GM12878 (cell line): Measurements from ENCODE around the gene RHCG. TPM values are rescaled to one million over a fixed set of nuclear protein-coding genes. Genes with fewer than 3 reads are reported as not detected.

Source experiments
- ATAC-seq: fragments of 200-7000 bp; cut with Tn5 transposase; 3 replicates; pipeline ENCODE4 v1.9.1; 2020; ENCODE audit warnings: mild to moderate bottlenecking, moderate library complexity
- BruUV-seq: library from RNA; stranded (reverse); fragments of 400-500 nt; replicated peaks from 2 replicates; lab custom pipeline; 2021; lab: Mats Ljungman, UMichigan
- CTCF ChIA-PET: fragments of 300-600 bp; sonication (Branson Sonifier 250); formaldehyde crosslinking; extraction: SDS; loops from one replicate; lab custom pipeline; 2021; ENCODE audit warnings: inconsistent platforms; lab: Yijun Ruan, JAX
- POLR2A ChIA-PET: fragments of 350-600 bp; formaldehyde crosslinking; extraction: SDS; loops from one replicate; lab custom pipeline; 2021; ENCODE audit warnings: inconsistent platforms; lab: Charles Lee
- RAD21 ChIA-PET: fragments of 300-600 bp; sonication (Branson Sonifier 250); formaldehyde crosslinking; loops from one replicate; lab custom pipeline; 2023; ENCODE audit warnings: antibody characterized with exemption; ENCODE audit not compliant: unreplicated experiment; lab: Charles Lee
- SMC1A ChIA-PET: fragments of 300-600 bp; sonication (Branson Sonifier 250); formaldehyde crosslinking; loops from one replicate; lab custom pipeline; 2023; ENCODE audit not compliant: unreplicated experiment, uncharacterized antibody; lab: Charles Lee
- DNase-seq: peaks from one replicate; pipeline ENCODE4 v3.0.0-alpha.2; 2011; ENCODE audit warnings: low read depth, low spot score
- FAIRE-seq: peaks from 3 replicates; lab custom pipeline; 2011; peaks lifted over from hg19 to GRCh38; lab: Jason Lieb, UNC
- H2AFZ ChIP-seq: 2 replicates; pipeline ENCODE4 v1.6.0; 2011; ENCODE audit warnings: low read depth, low read length, control low read depth; ENCODE audit not compliant: control insufficient read depth
- H3K27ac ChIP-seq: 2 replicates; pipeline ENCODE4 v1.5.1; 2011; ENCODE audit warnings: control low read depth; ENCODE audit not compliant: control insufficient read depth, insufficient read depth
- H3K27me3 ChIP-seq, 2 experiments: replicated peaks in 1 of 2; 2 replicates each; pipeline versions ENCODE4 v1.6.0 to v1.6.1; 2011; ENCODE audit warnings: low read length in 1 of 2; ENCODE audit not compliant: control insufficient read depth in 2 of 2, insufficient read depth in 2 of 2
- H3K36me3 ChIP-seq, 2 experiments: 2 replicates each; pipeline ENCODE4 v1.5.1; 2011; ENCODE audit warnings: low read length in 1 of 2; ENCODE audit not compliant: control insufficient read depth in 2 of 2, insufficient read depth in 2 of 2
- H3K4me1 ChIP-seq: 2 replicates; pipeline ENCODE4 v1.6.1; 2011; ENCODE audit warnings: mild to moderate bottlenecking, low read length, moderate library complexity, mixed read lengths; ENCODE audit not compliant: control insufficient read depth, insufficient read depth
- H3K4me2 ChIP-seq: 2 replicates; pipeline ENCODE4 v1.6.0; 2011; ENCODE audit warnings: control low read depth; ENCODE audit not compliant: control insufficient read depth, insufficient read depth
- H3K4me3 ChIP-seq: fragments of 200-600 bp; sonication (generic); 2 replicates; pipeline ENCODE4 v1.5.1; 2016
- H3K79me2 ChIP-seq: 2 replicates; pipeline ENCODE4 v1.6.0; 2011; ENCODE audit warnings: low read length; ENCODE audit not compliant: control insufficient read depth, insufficient read depth
- H3K9ac ChIP-seq: 2 replicates; pipeline ENCODE4 v1.8.0; 2011; ENCODE audit warnings: low read length, control low read depth, mixed read lengths; ENCODE audit not compliant: control insufficient read depth, insufficient read depth
- H3K9me3 ChIP-seq: replicated peaks from 3 replicates; pipeline ENCODE4 v1.5.1; 2011; ENCODE audit warnings: mild to moderate bottlenecking, low read length; ENCODE audit not compliant: control insufficient read depth, insufficient read depth
- H4K20me1 ChIP-seq: 2 replicates; pipeline ENCODE4 v1.6.0; 2011; ENCODE audit not compliant: control insufficient read depth, insufficient read depth
- BACH1 ChIP-seq: fragments of 450-650 bp; IDR thresholded peaks from 2 replicates; pipeline ENCODE4 v1.6.1; 2017; ENCODE audit warnings: mild to moderate bottlenecking, borderline replicate concordance
- CEBPB ChIP-seq, 2 experiments: fragments of 150-350 bp in 1 of 2; IDR thresholded peaks; 2 replicates each; pipeline ENCODE4 v1.6.1; 2012 to 2014; ENCODE audit warnings: low read depth in 2 of 2, low read length in 2 of 2, borderline replicate concordance in 1 of 2, inconsistent platforms in 1 of 2
- EGR1 ChIP-seq, 2 experiments: IDR thresholded peaks; 1 replicate in 1 of 2; 2 replicates in 1 of 2; pipeline ENCODE4 v1.6.1; 2011 to 2012; ENCODE audit warnings: low read depth in 2 of 2, low read length in 2 of 2, borderline replicate concordance in 1 of 2, mild to moderate bottlenecking in 1 of 2, moderate library complexity in 1 of 2
- HDAC2 ChIP-seq: fragments of 200-600 bp; sonication (generic); IDR thresholded peaks from 2 replicates; pipeline ENCODE4 v1.6.1; 2017
- HDAC6 ChIP-seq: fragments of 200-600 bp; sonication (generic); IDR thresholded peaks from one replicate; pipeline ENCODE4 v1.8.0; 2017; ENCODE audit warnings: antibody characterized with exemption; ENCODE audit not compliant: unreplicated experiment
- JUNB ChIP-seq: IDR thresholded peaks from 2 replicates; pipeline ENCODE4 v1.6.1; 2016; ENCODE audit warnings: antibody characterized with exemption, mild to moderate bottlenecking
- MTA3 ChIP-seq: IDR thresholded peaks from 2 replicates; pipeline ENCODE4 v1.6.1; 2012; ENCODE audit warnings: low read length, inconsistent platforms, borderline replicate concordance
- NFYB ChIP-seq: IDR thresholded peaks from 2 replicates; pipeline ENCODE4 v1.6.1; 2011; ENCODE audit warnings: low read depth, mild to moderate bottlenecking, low read length, improper control_type of control experiment, moderate library complexity; ENCODE audit not compliant: insufficient read depth
- RBBP5 ChIP-seq: fragments of 200-600 bp; sonication (generic); conservative IDR thresholded peaks from 2 replicates; pipeline ENCODE4 v1.6.1; 2016
- TBL1XR1 ChIP-seq: IDR thresholded peaks from 2 replicates; pipeline ENCODE4 v1.6.1; 2012; ENCODE audit warnings: low read depth, low read length, improper control_type of control experiment
- ZNF384 ChIP-seq: IDR thresholded peaks from 2 replicates; pipeline ENCODE4 v1.6.1; 2012; ENCODE audit warnings: low read depth, mild to moderate bottlenecking, low read length, improper control_type of control experiment, borderline replicate concordance
- ZNF622 ChIP-seq: fragments of 450-650 bp; IDR thresholded peaks from 2 replicates; pipeline ENCODE4 v1.6.1; 2017; ENCODE audit warnings: mild to moderate bottlenecking, inconsistent platforms
- WGBS: methylation state at CpG from one replicate; pipeline ENCODE4 v1.1.6; 2016; ENCODE audit warnings: low lambda C conversion rate; ENCODE audit not compliant: insufficient replicate concordance, insufficient coverage; ENCODE audit errors: missing lambda C conversion rate; 5-methylcytosine and 5-hydroxymethylcytosine counted together
- in situ Hi-C: fragments of 300-500 bp; cut with MboI; formaldehyde crosslinking; loops from 9 replicates; pipeline ENCODE4 v1.14.3; 2018; ENCODE audit warnings: mixed read lengths
- intact Hi-C: fragments of 100-400 bp; cut with micrococcal nuclease; formaldehyde crosslinking; loops from one replicate; pipeline ENCODE4 v1.14.2; 2022; ENCODE audit not compliant: unreplicated experiment
- polyA plus RNA-seq, 11 experiments: library from polyadenylated mRNA; depleted of rRNA in 4 of 11; unstranded in 6 of 11; stranded (reverse) in 5 of 11; fragments of >200 nt; fragmentation: Nextera tagmentation in 4 of 11; fragmentation: Illumina TruSeq in 1 of 11; extraction: Ambion mirVana in 4 of 11; extraction: Trizol in 1 of 11; gene quantifications; 1 replicate in 1 of 11; 2 replicates in 10 of 11; pipeline versions ENCODE4 v1.2.1 to v1.2.3, GENCODE V29; 2011 to 2016; ENCODE audit warnings: inconsistent platforms in 2 of 11, missing spikeins in 2 of 11, low read depth in 1 of 11
- total RNA-seq, 4 experiments: library from RNA; depleted of rRNA in 3 of 4; stranded (reverse); fragments of >200 nt in 3 of 4; fragmentation: Illumina TruSeq in 1 of 4; extraction: Trizol in 1 of 4; gene quantifications; 2 replicates each; pipeline versions ENCODE4 v1.2.1 to v1.2.3, GENCODE V29; 2013 to 2021
- TF ChIP-seq, protein P1 (sequence below): fragments of 450-650 bp; IDR thresholded peaks from 2 replicates; pipeline ENCODE4 v1.6.1; 2017; ENCODE audit warnings: borderline replicate concordance
- TF ChIP-seq, protein P2 (sequence below): fragments of 150-350 bp; IDR thresholded peaks from 2 replicates; pipeline ENCODE4 v1.6.1; 2016; ENCODE audit warnings: low read depth, low read length

Gene RHCG
- total and polyA plus RNA-seq, 10 of the 15 experiments (the other 5 are each of a cell fraction or from before 2014, with no cell fraction given) = 0.05 to 0.11 TPM; not detected in 8

DNA sequence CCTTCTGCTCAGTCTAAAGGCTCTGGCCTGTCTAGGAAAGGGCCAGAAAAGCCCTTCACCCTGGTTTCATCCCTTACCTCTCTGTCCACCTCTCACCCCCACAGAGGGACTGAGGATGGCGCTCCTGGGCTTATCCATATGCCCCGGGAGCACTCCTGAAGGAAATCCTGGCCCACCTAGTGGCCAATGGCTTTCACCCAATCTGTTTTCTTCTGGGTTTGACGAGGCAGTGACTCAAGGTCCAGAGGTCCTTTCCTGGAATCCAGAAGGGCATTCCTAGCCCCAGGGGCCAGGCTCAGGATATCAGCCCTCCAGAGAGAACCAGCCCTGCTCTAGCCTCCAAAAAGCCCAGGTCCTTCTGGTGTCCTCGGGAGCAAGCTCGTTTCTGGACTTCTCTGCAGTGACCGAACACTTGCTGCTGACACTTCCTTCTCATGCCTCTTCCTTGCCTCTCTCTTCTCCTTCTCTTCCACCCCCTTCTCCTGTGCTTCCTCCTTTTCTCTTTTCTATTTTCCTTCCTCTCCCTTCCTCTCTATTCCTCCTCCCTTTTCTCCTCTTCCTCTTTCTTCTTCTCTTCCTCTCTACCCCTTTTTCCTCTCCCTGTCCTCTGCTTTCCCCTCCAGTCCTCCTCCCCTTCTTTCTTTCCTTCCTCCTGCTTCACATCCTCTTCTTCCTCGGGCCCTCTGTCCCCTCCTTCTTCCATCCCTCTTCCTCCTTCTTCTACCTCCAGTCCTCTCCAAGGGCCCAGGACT is 59.6 kb downstream of the RHCG start:
- no peak overlapping the region for H3K27ac ChIP-seq
- ChIA-PET CTCF (interaction anchor here (1.1 kb wide), 1 partner anchor 78 kb away, joined by 8 read pairs; no protein-coding TSS in a partner anchor), POLR2A (no interaction called here), SMC1A (interaction anchor here (0.7 kb wide), 1 partner anchor 8 kb away, joined by 3 read pairs; no protein-coding TSS in a partner anchor), RAD21 (no interaction called here)
- no peak overlapping the region for H3K4me2 ChIP-seq
- peaks cover 7% of the 10 kb centered on the region for H3K4me1 ChIP-seq
- BruUV-seq = no TSS peak
- no peaks in the 10 kb centered on the region for H3K36me3 ChIP-seq
- in situ Hi-C loops = no loop called here
- no peak overlapping the region for H3K9ac ChIP-seq
- H3K4me3 ChIP-seq = no peak overlapping the region
- DNase-seq (no peak), FAIRE-seq (no peak), ATAC-seq (no peak)
- H3K27me3 ChIP-seq = peaks cover 0 to 2% of the 10 kb centered on the region in 2 experiments; a peak in 1 of 4 replicates
- intact Hi-C loops = no loop called here
- H3K9me3 ChIP-seq = no peaks in the 10 kb centered on the region
- H2AFZ ChIP-seq = no peak overlapping the region
- TF ChIP-seq, protein P1, sequence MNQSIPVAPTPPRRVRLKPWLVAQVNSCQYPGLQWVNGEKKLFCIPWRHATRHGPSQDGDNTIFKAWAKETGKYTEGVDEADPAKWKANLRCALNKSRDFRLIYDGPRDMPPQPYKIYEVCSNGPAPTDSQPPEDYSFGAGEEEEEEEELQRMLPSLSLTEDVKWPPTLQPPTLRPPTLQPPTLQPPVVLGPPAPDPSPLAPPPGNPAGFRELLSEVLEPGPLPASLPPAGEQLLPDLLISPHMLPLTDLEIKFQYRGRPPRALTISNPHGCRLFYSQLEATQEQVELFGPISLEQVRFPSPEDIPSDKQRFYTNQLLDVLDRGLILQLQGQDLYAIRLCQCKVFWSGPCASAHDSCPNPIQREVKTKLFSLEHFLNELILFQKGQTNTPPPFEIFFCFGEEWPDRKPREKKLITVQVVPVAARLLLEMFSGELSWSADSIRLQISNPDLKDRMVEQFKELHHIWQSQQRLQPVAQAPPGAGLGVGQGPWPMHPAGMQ = no peak
- TF ChIP-seq, protein P2, sequence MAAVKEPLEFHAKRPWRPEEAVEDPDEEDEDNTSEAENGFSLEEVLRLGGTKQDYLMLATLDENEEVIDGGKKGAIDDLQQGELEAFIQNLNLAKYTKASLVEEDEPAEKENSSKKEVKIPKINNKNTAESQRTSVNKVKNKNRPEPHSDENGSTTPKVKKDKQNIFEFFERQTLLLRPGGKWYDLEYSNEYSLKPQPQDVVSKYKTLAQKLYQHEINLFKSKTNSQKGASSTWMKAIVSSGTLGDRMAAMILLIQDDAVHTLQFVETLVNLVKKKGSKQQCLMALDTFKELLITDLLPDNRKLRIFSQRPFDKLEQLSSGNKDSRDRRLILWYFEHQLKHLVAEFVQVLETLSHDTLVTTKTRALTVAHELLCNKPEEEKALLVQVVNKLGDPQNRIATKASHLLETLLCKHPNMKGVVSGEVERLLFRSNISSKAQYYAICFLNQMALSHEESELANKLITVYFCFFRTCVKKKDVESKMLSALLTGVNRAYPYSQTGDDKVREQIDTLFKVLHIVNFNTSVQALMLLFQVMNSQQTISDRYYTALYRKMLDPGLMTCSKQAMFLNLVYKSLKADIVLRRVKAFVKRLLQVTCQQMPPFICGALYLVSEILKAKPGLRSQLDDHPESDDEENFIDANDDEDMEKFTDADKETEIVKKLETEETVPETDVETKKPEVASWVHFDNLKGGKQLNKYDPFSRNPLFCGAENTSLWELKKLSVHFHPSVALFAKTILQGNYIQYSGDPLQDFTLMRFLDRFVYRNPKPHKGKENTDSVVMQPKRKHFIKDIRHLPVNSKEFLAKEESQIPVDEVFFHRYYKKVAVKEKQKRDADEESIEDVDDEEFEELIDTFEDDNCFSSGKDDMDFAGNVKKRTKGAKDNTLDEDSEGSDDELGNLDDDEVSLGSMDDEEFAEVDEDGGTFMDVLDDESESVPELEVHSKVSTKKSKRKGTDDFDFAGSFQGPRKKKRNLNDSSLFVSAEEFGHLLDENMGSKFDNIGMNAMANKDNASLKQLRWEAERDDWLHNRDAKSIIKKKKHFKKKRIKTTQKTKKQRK = no peak
- TF ChIP-seq ZNF384 (no peak), BACH1 (no peak), HDAC2 (no peak), ZNF622 (no peak), TBL1XR1 (no peak), JUNB (no peak), EGR1 (IDR thresholded peaks at IDR 0.05; ENCODE audit: borderline replicate concordance in 1 of 2, low read depth in 2 of 2, low read length in 2 of 2) (no peak), RBBP5 (no peak), MTA3 (no peak), NFYB (no peak), CEBPB (IDR thresholded peaks at IDR 0.05; ENCODE audit: borderline replicate concordance in 1 of 2, low read depth in 2 of 2, low read length in 2 of 2) (no peak), HDAC6 (no peak)
- no peaks in the 10 kb centered on the region for H4K20me1 ChIP-seq
- 17% methylated on average over 7 of the region's 7 CpGs for WGBS
- H3K79me2 ChIP-seq = no peaks in the 10 kb centered on the region
